Osteoblast (primary cell): ENCODE data around the gene ZNF415. TPM values are rescaled to one million over a fixed set of nuclear protein-coding genes. Genes with fewer than 3 reads are reported as not detected.
"Not testable (repeated sequence)": the region's sequence is repeated elsewhere in the genome, so short reads cannot be mapped to it uniquely, and the experiment has no call there.

Source experiments
- DNase-seq: peaks from one replicate; pipeline ENCODE4 v3.0.0; 2011; ENCODE audit warnings: low spot score, mixed read lengths; ENCODE audit not compliant: insufficient read length; ENCODE audit errors: missing footprints
- H2AFZ ChIP-seq: 2 replicates; pipeline ENCODE4 v1.6.0; 2011; ENCODE audit warnings: mild to moderate bottlenecking, low read length
- H3K27ac ChIP-seq: 2 replicates; pipeline ENCODE4 v1.5.1; 2011; ENCODE audit warnings: mild to moderate bottlenecking, low read depth, low read length, moderate library complexity
- H3K27me3 ChIP-seq: 2 replicates; pipeline ENCODE4 v1.6.0; 2012; ENCODE audit warnings: mild to moderate bottlenecking, control low read depth, inconsistent platforms, low read length, moderate library complexity; ENCODE audit not compliant: insufficient read depth
- H3K36me3 ChIP-seq: 2 replicates; pipeline ENCODE4 v1.5.1; 2011; ENCODE audit warnings: mild to moderate bottlenecking, low read length, control low read depth, moderate library complexity; ENCODE audit not compliant: insufficient read depth
- H3K4me1 ChIP-seq: 2 replicates; pipeline ENCODE4 v1.5.1; 2011; ENCODE audit warnings: mild to moderate bottlenecking, low read length, control low read depth, moderate library complexity; ENCODE audit not compliant: insufficient read depth
- H3K4me2 ChIP-seq: 2 replicates; pipeline ENCODE4 v1.6.0; 2011; ENCODE audit warnings: mild to moderate bottlenecking, low read length; ENCODE audit not compliant: insufficient read depth
- H3K4me3 ChIP-seq: fragments of 200-600 bp; sonication (generic); 3 replicates; pipeline ENCODE4 v1.5.1; 2012; ENCODE audit warnings: mild to moderate bottlenecking, low read length, inconsistent platforms; ENCODE audit not compliant: insufficient read depth
- H3K79me2 ChIP-seq: 2 replicates; pipeline ENCODE4 v1.6.0; 2012; ENCODE audit warnings: mild to moderate bottlenecking, low read length, control low read depth, inconsistent platforms; ENCODE audit not compliant: insufficient read depth
- H3K9me3 ChIP-seq: 2 replicates; pipeline ENCODE4 v1.5.1; 2011; ENCODE audit warnings: low read depth, low read length, control low read depth
- H4K20me1 ChIP-seq: 2 replicates; pipeline ENCODE4 v1.6.0; 2012; ENCODE audit warnings: mild to moderate bottlenecking, low read length, control low read depth; ENCODE audit not compliant: insufficient read depth
- CTCF ChIP-seq: IDR thresholded peaks from 2 replicates; pipeline ENCODE4 v1.5.1; 2011; ENCODE audit warnings: mild to moderate bottlenecking, low read depth, low read length, moderate library complexity; ENCODE audit errors: extremely low read depth
- total RNA-seq: library from RNA; depleted of rRNA; stranded (reverse); fragments of >200 nt; gene quantifications from 2 replicates; pipeline ENCODE4 v1.2.3, GENCODE V29; 2012

The ZNF415 gene
- total RNA-seq, 1 donor = 7.6 TPM

- no peak overlapping the region for H3K4me2 ChIP-seq
- peaks cover 8% of the 10 kb centered on the region for H3K4me1 ChIP-seq
- peaks cover 6% of the 10 kb centered on the region for H3K9me3 ChIP-seq
- no peak overlapping the region for H3K27ac ChIP-seq
- H3K79me2 ChIP-seq = peaks cover 3% of the 10 kb centered on the region
- no peak for DNase-seq
- peaks cover under 1% of the 10 kb centered on the region for H4K20me1 ChIP-seq
- TF ChIP-seq CTCF = no peak
- H3K27me3 ChIP-seq = no peaks in the 10 kb centered on the region
- H3K36me3 ChIP-seq = peaks cover 4% of the 10 kb centered on the region
- no peak overlapping the region for H2AFZ ChIP-seq
- H3K4me3 ChIP-seq = no peak overlapping the region
Measured at GRCh38 chr19:53136432-53136831, 3.7 kb upstream of the ZNF415 start.

- H3K36me3 ChIP-seq = no peaks in the 10 kb centered on the region
- H3K79me2 ChIP-seq = peaks cover 6% of the 10 kb centered on the region
- peaks cover 3% of the 10 kb centered on the region for H4K20me1 ChIP-seq
- H3K4me1 ChIP-seq = peaks cover 11% of the 10 kb centered on the region
- no peak for TF ChIP-seq CTCF
- H3K4me3 ChIP-seq = peak overlapping the region; percentile 72
- no peak overlapping the region for H3K27ac ChIP-seq
- peak overlapping the region; percentile 92 for H2AFZ ChIP-seq
- no peaks in the 10 kb centered on the region for H3K9me3 ChIP-seq
- H3K27me3 ChIP-seq = no peaks in the 10 kb centered on the region
- DNase-seq = no peak
- peak overlapping the region; percentile 88 for H3K4me2 ChIP-seq
Measured at GRCh38 chr19:53131727-53132126, 983 bp downstream of the ZNF415 start.

- peaks cover 11% of the 10 kb centered on the region for H3K4me1 ChIP-seq
- no peaks in the 10 kb centered on the region for H3K36me3 ChIP-seq
- H3K27me3 ChIP-seq = no peaks in the 10 kb centered on the region
- no peak overlapping the region for H3K4me3 ChIP-seq
- H3K79me2 ChIP-seq = peaks cover 6% of the 10 kb centered on the region
- H4K20me1 ChIP-seq = peaks cover 3% of the 10 kb centered on the region
- no peaks in the 10 kb centered on the region for H3K9me3 ChIP-seq
- no peak for TF ChIP-seq CTCF
- peak overlapping the region; percentile 11 for H3K4me2 ChIP-seq
- DNase-seq = no peak
- no peak overlapping the region for H3K27ac ChIP-seq
- H2AFZ ChIP-seq = no peak overlapping the region
Measured at GRCh38 chr19:53131085-53131590, 1.6 kb downstream of the ZNF415 start.

GRCh38 chr19:53130506-53130905 lies 2.2 kb downstream of the ZNF415 start:
- no peak overlapping the region for H3K27ac ChIP-seq
- peaks cover 3% of the 10 kb centered on the region for H4K20me1 ChIP-seq
- H3K79me2 ChIP-seq = peaks cover 6% of the 10 kb centered on the region
- no peak for TF ChIP-seq CTCF
- H3K4me2 ChIP-seq = no peak overlapping the region
- peaks cover 11% of the 10 kb centered on the region for H3K4me1 ChIP-seq
- H3K27me3 ChIP-seq = no peaks in the 10 kb centered on the region
- H3K4me3 ChIP-seq = no peak overlapping the region
- H3K36me3 ChIP-seq = no peaks in the 10 kb centered on the region
- DNase-seq = no peak
- no peak overlapping the region for H2AFZ ChIP-seq
- H3K9me3 ChIP-seq = no peaks in the 10 kb centered on the region

- H3K9me3 ChIP-seq, H3K36me3 ChIP-seq, H3K79me2 ChIP-seq, H3K27ac ChIP-seq, H2AFZ ChIP-seq, H3K4me2 ChIP-seq, DNase-seq, H3K27me3 ChIP-seq, H3K4me3 ChIP-seq, H3K4me1 ChIP-seq, H4K20me1 ChIP-seq: not testable (repeated sequence)
Measured at GRCh38 chr19:53126733-53127526, 5.8 kb downstream of the ZNF415 start.
